Measurements from ENCODE around the gene KIAA1328. TPM values are rescaled to one million over a fixed set of nuclear protein-coding genes. Genes with fewer than 3 reads are reported as not detected.
"Not testable (repeated sequence)": the region's sequence is repeated elsewhere in the genome, so short reads cannot be mapped to it uniquely, and the experiment has no call there.

The KIAA1328 gene
- polyA plus RNA-seq, 5 donors: 14.2 to 26.9 (median 25.9) TPM

- no peak for DNase-seq
Observed at GRCh38 chr18:36819621-36820020, 9.3 kb upstream of the KIAA1328 start.

- DNase-seq: no peak
Observed at GRCh38 chr18:36821681-36822080, 7.2 kb upstream of the KIAA1328 start.

GRCh38 chr18:36825526-36825925 lies 3.4 kb upstream of the KIAA1328 start:
- no peak for DNase-seq

- no peak for DNase-seq
Observed at GRCh38 chr18:36826556-36826955, 2.4 kb upstream of the KIAA1328 start.

GRCh38 chr18:36828157-36828629 lies 734 bp upstream of the KIAA1328 start:
- DNase-seq: no peak

- peak in 1 of 2 donors; percentile 59 for DNase-seq
Observed at GRCh38 chr18:36829362-36830157, 633 bp downstream of the KIAA1328 start.

GRCh38 chr18:36830158-36830495 lies 1.2 kb downstream of the KIAA1328 start:
- no peak for DNase-seq

GRCh38 chr18:36831139-36831538 lies 2.2 kb downstream of the KIAA1328 start:
- no peak for DNase-seq

GRCh38 chr18:36833120-36833519 lies 4.2 kb downstream of the KIAA1328 start:
- DNase-seq: no peak

- no peak for DNase-seq
Observed at GRCh38 chr18:36835927-36836326, 7.0 kb downstream of the KIAA1328 start.

GRCh38 chr18:36839835-36840234 lies 10.9 kb downstream of the KIAA1328 start:
- no peak for DNase-seq

- no peak for DNase-seq
Observed at GRCh38 chr18:36843199-36843598, 14.3 kb downstream of the KIAA1328 start.

GRCh38 chr18:36843784-36844183 lies 14.9 kb downstream of the KIAA1328 start:
- DNase-seq: no peak

- DNase-seq: no peak
Observed at GRCh38 chr18:36848609-36849008, 19.7 kb downstream of the KIAA1328 start.

- no peak for DNase-seq
Observed at GRCh38 chr18:36849288-36850006, 20.5 kb downstream of the KIAA1328 start.

- DNase-seq: no peak
Observed at GRCh38 chr18:36850527-36851201, 21.7 kb downstream of the KIAA1328 start.

- DNase-seq: no peak
Observed at GRCh38 chr18:36851202-36851590, 22.3 kb downstream of the KIAA1328 start.

GRCh38 chr18:36856815-36857214 lies 27.9 kb downstream of the KIAA1328 start:
- DNase-seq: no peak

- no peak for DNase-seq
Observed at GRCh38 chr18:36862182-36862581, 33.3 kb downstream of the KIAA1328 start.

GRCh38 chr18:36867056-36867455 lies 38.1 kb downstream of the KIAA1328 start:
- DNase-seq: no peak

GRCh38 chr18:36871801-36872200 lies 42.9 kb downstream of the KIAA1328 start:
- DNase-seq: no peak

GRCh38 chr18:36872329-36872728 lies 43.4 kb downstream of the KIAA1328 start:
- no peak for DNase-seq

GRCh38 chr18:36873826-36874225 lies 44.9 kb downstream of the KIAA1328 start:
- not testable (repeated sequence) for DNase-seq
